Activated CD4-positive, alpha-beta T cell treated with anti-CD3 and anti-CD28 coated beads, Interleukin-2, amount 50 U/mL, for 4 hours (primary cell): ENCODE results near the gene CHST1.

Experiments used
- DNase-seq, 2 experiments: peaks; one replicate each; pipeline ENCODE4 v3.0.0-alpha.2; 2020

CHST1 gene

DNA sequence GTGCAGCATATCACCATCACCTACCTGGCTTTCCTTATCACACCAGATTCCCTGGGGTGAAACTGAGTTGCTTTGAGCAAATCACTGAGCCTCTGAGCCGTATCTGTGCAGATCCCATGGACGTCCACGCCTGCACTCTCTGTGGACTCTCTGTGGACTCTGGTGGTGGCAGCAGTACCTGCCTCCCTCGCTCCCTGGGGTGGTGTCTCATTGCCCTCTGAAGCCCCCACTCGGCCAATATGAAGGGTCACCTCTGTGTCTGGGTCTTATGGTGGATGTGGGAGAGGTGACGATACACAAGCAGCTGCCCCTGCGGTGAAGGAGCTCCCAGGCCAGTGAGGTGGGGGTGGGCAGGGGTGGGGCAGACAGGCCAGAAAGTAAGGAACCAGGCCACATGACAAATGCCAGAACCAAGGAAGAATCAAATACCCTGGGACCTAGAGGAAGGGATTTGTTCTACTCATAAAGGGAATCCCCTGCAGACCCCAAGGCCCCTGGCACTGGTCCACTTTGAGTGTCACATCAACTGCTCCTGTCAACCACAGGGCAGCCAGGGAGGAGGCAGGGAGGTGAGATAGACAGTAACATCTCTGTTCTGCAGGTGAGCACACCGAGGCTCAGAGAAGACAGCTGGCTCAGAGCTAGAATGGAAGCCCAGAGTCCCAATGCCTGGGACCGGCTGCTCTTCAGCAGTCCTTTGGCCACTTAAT is 9.2 kb upstream of the CHST1 start:
- DNase-seq = no peak

DNA sequence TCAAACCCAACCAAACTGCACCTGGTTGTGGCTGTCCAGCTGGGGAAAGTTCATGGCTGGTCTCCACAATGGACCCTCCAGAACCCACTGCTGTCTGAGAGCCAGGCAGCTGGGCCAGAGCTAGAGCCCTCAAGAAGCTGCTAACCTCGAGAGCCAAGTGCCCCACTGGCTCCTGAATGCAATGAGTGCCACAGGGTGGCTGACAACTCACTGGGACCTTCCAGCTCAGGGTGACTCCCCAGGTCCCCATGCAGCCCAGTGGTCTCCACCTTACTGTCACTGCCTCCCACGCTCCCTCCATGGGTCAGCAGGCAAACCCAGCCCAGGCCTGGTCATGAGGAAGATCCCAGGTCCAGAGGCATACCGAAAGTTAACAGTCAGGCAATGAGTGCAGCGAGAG is 8.0 kb upstream of the CHST1 start:
- DNase-seq = no peak

DNA sequence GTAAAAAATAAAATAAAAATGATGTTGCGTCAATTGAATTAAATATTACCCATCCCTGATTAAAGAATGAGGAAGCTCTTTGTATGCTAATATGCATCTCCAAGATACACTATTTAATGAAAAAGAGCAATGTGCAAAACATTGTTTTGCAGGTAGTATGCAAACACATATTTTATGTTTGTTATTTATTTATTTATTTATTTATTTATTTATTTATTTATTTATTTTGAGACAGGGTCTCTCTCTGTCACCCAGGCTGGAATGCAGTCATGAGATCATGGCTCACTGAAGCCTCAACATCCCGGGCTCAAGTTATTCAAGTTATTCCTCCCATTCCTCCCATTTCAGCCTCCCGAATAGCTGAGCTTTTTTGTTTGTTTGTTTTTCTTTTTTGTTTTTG is 7.2 kb upstream of the CHST1 start:
- DNase-seq = no peak

DNA sequence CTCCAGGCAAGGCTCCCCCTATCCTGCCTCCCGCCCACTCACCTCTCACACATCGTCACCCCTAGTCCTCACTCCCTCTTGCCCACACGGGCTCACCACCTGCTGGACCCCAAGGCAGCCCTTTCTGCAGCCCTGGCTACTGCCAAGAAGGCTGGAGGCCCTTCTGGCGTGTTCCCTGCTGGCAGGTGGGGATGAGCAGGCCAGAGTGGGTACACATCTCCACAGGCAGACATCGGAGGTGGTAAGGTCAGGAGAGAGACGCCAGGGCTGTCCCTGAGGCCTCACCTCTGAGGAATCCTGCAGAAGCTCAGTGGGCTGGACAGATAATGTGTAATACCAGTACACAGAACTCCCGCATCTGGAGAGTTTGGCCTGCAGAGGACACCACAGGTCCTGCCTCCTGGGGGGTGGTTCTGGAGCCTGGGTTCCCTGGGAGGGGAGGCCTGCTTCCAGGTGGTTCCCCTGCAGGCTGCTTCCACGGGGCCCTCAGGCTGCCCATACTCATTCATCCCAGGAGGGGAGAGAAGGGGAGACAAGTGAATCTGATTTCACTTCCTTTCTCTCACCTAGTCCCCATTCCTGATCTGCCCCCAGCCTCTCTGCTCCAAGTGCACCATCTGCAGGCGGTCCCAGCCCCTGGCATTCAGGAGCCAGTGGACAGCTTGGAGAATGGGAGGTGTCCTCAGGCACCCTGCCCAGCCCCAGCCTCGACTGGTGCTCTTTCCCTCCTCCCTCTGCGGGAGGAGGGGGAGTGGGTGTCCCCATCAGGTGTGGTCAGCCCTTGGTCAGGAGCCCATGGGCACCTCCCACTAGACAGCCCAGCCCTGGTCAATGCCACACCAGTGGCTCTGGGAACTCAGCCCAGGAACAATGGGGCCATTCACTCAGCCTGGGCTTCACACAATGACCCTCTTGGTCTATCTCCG is 6.1 kb upstream of the CHST1 start:
- DNase-seq = no peak

DNA sequence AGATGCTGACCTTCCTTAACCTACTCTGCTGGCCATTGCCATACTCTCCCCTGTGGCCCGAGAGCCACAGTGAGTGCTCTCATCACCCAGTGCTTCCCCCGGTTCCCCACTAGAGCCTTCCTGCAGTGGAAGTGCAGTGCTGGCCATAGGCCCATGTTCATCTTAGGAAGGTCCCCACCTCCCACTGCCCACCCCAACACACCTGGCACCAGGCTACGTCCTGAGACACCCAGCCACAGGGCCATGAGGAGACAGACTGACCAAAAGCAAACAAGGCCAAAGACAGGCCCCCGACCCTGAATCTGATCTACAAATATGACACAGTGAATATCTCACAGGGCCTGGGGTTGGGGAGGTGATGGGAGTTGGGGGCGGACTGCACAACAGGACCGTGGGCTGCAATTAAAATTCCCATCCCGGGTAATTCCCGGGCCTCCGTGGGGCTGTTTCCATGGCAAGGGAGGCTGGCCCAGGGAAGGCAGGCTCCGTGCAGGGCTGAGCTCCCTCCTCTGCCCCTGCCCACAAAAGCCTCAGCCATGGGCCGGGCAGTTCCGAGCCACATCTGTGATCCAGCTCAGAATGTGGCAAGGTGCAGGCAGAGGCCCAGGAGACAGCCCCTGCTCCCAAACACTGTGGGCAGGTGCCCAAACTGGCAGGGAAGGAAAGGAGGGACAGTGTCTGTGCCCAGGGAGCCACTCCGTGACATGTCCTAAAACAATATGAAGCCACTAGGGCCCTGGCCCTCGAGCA is 5.1 kb upstream of the CHST1 start:
- no peak for DNase-seq

DNA sequence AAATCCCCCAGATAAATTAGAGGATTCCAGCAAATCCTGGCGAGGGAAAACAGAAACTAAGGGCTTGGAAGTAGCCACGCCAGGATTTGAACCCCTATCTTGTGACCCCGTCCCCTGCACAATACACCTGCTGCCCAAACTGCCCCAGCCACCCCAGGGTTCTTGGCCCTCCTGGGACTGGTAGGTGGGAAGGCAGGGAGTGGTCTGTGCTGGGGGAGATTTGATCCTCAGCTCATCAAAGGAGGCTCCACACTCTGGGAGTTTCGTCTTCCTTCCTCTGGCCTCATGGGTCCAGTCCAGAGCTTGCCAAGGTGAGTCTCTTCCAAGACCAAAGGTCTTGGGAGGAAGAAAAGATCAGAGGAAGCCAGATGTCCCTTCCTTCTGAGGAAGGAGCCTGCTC is 4.5 kb upstream of the CHST1 start:
- DNase-seq = no peak

DNA sequence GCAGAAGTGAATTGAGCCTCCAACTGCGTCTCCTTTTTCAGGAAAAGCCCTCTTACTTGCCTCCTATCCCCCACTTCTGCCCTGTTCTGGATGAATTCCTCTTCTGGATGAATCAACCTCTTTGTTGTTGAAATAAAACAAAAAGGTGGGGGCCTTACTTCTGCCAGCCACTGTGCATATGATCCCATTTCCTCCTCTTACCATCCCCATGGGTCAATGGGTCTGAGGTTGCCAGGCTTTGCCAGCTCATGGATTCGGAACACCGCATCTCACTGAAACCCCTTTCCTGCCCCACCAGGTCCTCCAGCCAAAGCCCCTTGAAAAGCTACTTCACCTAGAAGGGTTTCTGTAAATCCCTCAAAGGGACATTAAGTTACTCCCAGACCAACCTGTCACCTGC is 3.7 kb upstream of the CHST1 start:
- no peak for DNase-seq

DNA sequence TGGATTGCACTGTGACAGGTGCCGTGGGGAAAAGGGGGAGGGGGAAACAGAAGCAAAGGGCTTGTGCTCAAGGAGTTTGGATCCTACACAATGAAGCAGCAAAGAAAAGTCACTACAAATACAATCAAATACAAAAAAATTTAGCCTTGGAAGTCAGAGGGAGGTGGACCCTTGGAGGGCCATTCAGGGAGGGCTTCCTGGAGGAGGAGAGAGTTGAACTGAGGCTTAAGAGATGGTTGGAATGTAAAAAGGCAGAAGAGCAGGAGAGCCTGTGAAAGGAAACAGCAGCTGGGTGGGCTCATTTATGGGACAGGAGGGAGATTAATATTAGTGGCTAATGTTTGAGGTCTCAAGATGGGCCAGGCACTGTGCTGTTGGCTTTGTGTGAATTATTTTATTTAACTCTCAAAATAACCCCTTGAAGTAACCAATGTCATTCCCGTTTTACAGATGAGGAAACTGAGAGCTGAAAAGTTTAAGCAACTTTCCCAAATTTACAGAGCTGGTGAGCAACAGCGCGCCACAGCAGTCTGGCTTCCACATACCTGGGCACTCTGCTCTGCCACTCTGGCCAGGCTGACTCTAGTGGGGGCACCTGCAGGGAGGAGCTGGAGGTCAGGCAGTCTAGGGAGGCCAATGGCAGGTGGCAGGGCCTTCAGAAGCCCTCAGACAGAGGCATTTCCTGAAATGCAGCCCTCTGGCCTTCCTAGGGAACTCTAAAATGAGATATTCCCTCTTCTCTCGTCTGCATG is 2.7 kb upstream of the CHST1 start:
- DNase-seq = no peak

DNA sequence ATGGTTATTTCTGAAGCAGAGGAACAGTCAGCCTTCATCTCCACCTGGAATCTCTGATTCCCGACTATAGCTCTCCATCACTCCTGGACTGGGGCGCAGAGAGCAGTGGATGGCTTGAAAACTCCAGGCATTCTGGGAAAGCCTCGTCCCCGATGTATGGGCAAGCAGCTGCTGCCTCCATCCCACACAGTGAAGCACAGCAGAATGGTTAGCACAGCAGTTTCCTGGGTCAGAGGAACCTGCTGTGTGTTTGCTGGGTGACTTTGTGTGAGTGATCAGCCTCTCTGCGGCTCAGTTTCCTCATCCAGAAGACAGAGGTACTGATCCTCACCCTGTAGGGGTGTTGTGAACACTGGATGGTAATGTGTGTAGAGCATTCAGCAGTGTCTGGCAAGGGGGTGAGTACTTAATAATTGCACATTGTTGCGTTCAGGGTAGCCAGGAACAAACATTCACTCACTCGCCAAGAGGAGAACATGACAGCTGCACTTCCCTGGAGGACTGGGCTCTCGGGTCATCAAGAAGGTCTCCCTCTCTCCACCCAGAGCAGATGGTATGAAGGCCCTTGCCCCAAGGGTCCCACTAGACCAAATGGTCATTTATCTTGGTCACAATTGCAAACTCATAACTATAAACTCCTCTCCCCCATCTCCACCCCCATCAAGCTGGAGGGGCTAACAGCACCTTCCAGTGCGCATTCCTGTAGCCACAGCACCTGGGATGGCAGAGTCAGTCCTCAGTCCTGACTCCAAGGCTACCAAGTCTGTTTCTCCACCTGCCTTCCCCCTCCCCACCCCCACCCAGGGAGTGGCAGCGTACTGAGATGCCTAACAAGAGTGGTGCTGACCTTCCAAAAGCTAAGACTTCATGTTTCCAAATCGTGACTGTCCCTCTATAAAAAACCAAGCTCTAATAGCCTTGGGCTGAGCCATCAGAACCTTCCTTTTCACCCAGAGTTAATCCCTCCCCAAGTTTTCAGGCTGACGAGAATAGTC is 1.5 kb upstream of the CHST1 start:
- no peak for DNase-seq

DNA sequence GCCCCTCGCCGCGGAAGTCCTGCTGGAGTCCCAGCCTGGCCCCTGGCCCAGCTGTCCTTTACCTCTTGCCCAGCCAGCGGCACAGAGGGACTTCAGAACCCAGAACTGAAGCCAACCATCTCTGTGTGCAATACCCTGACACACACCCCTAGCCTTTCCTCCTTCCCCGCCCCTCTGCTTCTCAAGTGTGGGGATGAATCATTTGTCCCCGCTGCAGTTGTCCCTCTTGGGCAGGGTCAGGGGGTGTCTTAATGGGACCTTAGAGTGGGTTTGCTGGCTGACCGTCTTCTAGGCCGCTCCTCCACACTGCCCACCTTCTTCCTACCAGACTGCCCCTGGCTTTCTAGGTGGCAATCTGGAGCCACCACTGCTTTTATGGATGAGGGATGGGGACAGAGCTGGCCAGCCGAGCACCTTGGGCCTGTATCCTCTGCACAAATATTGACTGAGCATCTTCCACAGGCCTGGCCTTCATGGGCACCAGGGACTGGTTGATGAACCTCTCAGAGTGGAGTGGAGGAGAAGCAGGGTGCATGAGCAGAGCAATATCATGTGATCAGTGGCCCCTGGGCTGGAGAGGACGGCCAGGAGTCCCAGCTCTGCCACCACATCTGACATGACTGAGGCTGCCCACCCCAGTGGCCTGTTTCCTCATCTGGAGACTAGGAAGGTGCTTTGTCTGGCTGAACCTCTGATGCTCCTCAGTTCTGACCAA is 668 bp upstream of the CHST1 start:
- DNase-seq = no peak

DNA sequence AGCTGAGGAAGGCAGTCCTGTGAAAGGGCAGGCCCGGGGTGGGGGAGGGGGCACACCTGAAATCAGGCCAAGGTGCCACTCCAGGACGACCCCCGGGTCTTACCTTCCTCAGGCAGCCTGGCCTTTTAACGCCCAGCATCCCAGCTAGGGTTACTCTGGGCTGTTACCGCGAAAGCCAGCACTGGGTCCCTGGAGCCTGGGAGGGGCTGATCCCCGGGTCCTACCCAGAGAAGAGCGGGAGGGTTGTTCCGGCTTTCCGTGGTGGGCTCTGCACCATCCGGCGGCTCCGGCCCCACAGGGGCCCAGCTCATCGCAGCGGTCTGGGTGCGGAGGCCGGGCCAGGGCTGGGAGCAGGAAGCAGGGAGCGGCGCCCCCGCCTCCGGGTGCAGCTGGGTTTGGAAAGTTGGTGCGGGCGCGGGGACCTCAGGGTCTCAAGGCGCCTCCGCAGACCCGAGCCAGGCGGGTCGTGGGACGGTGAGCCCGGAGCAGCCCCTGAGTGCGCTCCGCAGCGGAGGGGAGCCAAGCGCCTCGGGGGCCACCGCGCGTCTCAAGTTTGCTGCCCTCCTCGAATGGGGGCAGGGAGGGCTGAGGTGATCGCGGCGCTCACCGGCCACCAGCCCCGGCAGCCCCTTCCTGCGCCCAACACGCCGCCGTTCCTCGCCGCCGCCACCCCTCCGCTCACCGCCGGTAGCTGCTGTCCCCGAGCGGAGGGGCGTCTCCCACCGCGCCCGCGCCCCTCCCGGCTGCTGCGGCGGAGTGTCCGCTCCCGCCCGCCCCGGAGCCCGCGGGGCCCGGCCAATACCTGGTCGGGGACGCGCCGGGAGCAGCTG is 831 bp downstream of the CHST1 start:
- DNase-seq = no peak

DNA sequence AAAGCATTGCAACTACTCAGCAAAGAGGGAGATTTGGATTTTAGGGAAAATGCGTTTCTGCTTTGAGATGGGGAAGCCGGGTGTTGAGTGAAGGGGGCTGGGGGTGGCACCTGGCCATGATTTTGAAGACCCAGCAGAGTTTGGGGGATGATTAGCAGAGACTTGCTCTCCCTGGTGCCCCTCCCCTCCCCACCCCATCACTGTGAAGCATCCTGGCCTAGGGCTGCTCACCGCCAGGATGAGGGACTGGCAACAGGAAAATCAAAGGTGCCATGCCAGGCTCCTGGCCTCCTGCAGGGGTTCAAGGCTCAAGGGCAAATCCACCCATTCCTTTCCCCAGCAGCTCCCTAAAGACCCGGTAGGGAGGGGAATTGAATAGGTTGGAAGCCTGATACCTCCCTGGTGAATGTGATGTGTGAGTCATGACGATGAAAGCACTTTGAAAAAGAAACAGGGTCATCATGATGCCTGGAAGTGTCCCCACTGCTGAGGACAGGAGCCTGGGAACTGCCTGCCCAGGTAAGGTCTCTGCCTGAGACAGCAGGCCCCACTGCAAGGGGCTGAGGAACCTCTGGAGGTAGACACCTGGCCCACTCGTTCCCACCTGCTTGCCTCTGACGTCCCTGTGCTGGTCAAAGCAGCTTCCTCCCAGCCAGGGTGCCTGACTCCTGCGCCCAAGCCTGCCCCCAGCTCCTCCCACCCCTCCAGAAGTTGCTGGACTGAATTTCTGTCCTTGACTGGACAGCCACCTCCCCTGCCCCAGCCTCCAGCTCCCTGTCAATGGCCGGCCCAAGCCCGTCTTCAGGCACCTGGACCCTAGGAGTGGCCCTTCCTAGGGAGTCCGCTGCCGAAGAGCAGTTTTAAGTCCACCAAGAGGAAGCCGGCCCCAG is 1.7 kb downstream of the CHST1 start:
- no peak for DNase-seq

DNA sequence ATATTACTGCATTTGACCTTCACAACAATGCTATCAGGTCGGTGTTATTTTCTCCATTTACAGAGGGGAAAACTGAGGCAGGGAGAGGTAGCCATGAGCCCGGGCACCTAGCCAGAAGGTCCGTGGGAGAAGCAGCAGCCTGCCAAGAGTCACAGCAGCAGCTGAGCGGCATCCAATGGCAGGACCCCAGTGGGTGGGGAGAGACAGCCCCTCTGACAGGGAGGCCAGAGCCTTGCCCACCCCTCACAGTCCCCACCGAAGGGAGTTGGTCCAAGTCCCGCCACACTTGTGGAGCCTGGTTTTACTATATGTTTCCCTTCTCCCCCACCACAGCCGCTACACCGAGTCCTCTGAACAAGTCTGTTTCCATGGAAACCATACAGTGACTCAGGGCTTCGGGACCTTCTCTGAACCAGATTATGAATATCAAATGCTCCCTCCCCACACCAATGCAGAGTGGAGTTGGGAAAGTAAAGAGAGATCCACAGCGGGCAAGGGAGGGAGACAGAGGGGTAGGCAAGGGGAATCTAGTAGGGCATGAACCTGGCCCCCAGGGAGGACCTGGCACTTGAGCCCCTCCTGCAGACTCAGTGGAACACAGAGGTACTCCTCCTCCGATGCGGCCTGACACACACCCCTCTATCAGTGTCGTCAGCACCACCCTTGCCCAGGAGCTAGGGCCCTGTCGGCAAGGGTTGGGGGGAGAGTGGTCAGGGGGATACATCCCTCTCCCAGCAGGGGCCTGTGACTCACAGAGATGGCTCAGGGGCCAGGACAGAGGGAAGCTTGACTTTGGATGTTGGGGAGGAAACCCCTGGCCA is 2.5 kb downstream of the CHST1 start:
- DNase-seq = no peak

DNA sequence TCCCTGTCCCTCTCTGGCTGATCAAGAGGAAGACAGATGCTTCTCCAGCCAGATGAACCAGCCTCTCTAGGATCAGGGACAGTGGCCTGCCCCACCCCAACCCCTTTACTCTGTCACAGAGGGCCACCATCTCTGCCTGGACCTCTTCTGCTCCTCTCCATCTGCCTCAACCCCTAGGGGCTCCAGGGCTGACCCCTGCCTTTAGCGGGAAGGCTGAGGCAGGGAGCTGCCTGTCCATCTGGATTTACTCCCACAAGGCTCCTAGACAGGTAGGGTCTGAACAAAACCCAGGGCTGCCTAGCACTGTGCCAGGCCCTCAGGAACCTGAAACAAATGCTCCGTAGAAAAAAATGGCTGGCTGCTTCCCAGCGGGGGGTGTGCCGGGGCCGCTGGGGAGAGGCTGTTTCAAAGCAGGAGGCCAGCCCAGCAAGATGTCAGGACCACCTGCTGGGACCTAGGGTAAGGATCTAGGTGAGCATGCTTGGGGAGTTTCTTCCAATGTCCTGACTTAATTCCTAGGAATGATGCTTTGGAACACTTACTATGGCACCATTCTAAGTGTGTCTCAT is 3.2 kb downstream of the CHST1 start:
- no peak for DNase-seq

DNA sequence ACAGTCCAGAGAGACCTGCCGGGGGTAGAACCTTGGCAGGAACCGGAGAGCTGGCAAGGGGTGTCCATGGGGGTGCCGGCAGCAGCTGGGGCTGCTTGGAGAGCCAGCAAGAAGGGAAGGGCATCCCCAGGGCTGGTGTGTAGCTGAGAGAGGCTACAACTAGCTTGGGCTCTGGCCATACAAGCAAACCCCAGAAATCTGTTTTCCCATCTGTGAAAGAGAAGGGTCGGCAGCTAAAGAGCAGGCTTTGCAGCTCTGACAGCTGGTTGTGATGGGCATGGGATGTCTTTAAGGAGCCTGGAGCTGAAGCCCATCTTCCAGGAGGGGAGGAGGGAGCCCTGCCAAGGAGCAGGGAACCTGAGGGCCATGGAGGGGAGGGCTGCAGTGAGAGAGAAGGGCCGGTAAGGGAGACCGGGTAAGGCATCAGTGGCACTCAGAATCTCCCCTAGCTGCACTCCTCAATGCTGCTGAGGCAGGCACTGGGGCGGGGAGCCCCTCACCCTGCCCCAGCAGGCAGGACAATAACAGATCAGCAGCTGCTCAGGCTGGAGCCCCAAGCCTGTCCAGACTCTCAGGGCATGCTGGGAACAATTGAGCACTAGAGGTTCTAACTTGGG is 3.9 kb downstream of the CHST1 start:
- no peak for DNase-seq

DNA sequence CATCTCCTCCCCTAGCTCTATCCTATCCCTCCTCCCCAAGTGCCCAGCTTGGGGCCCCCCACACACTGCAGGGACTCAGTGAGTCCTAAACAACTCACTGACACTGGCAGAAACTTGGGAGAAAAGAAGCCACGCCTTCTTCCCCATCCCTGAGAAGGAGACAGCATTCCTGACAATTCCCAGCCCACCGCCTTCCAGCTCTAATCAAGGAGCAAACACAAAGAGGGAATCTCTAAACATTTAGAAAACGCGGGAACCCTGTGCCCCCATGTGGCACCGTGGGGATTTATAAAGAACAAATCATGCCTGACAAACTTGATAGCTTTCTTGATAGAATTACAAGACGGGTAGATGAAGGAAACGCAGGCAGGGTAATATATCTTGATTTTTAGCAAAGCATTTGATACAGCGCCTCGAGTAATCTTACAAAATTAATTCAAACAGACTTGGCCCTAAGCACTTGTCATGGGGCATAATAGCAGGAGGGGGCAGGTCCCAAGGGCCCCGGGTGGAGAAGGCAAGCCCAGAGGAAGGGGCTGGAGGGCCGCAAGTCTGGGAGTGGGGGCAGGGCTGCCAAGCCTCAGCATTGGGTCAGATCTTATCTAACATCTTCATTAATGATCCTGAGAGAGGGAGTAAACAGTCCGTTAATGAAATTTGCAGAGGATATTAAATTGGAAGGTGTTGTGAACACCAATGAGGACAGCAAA is 4.5 kb downstream of the CHST1 start:
- DNase-seq = no peak

DNA sequence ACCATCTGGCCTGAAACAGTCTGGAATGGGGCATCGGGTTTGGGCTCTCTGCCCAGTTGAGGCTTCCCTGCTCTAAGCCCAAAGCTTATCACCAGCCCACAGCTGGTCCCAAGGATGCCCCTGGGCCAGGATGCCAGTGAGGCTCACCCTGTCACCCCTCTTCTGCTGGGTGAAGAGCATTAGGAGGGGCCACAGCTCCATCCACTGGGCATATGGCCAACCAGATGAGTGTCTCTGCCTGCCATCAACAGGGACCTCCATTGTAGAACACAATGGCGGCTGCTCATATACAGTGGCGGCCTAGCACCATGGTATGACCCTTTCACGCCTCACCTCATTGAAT is 5.6 kb downstream of the CHST1 start:
- DNase-seq = no peak
